HEK293T (cell line): ENCODE data around the gene PKN3.

Source experiments
- CTBP1 ChIP-seq: fragments of 450-650 bp; IDR thresholded peaks from 2 replicates; pipeline ENCODE4 v1.6.1; 2016; ENCODE audit warnings: borderline replicate concordance
- ELF4 ChIP-seq: fragments of 450-650 bp; IDR thresholded peaks from 2 replicates; pipeline ENCODE4 v1.6.1; 2017; ENCODE audit warnings: antibody characterized with exemption
- FOXA1 ChIP-seq: fragments of 450-650 bp; IDR thresholded peaks from 2 replicates; pipeline ENCODE4 v1.6.1; 2016; ENCODE audit warnings: mild to moderate bottlenecking
- FOXK2 ChIP-seq: fragments of 450-650 bp; IDR thresholded peaks from 2 replicates; pipeline ENCODE4 v1.6.1; 2016; ENCODE audit warnings: mild to moderate bottlenecking
- FOXM1 ChIP-seq: fragments of 450-650 bp; IDR thresholded peaks from 2 replicates; pipeline ENCODE4 v1.6.1; 2017; ENCODE audit warnings: mild to moderate bottlenecking, borderline replicate concordance
- LEF1 ChIP-seq: fragments of 450-650 bp; IDR thresholded peaks from 2 replicates; pipeline ENCODE4 v1.6.1; 2017; ENCODE audit warnings: mild to moderate bottlenecking, borderline replicate concordance
- TARDBP ChIP-seq: fragments of 450-650 bp; IDR thresholded peaks from 2 replicates; pipeline ENCODE4 v1.6.1; 2016
- ZNF384 ChIP-seq: fragments of 450-650 bp; IDR thresholded peaks from 2 replicates; pipeline ENCODE4 v1.6.1; 2016
- TF ChIP-seq, protein P1 (sequence below): fragments of 450-650 bp; IDR thresholded peaks from 2 replicates; pipeline ENCODE4 v1.6.1; 2016

DNA sequence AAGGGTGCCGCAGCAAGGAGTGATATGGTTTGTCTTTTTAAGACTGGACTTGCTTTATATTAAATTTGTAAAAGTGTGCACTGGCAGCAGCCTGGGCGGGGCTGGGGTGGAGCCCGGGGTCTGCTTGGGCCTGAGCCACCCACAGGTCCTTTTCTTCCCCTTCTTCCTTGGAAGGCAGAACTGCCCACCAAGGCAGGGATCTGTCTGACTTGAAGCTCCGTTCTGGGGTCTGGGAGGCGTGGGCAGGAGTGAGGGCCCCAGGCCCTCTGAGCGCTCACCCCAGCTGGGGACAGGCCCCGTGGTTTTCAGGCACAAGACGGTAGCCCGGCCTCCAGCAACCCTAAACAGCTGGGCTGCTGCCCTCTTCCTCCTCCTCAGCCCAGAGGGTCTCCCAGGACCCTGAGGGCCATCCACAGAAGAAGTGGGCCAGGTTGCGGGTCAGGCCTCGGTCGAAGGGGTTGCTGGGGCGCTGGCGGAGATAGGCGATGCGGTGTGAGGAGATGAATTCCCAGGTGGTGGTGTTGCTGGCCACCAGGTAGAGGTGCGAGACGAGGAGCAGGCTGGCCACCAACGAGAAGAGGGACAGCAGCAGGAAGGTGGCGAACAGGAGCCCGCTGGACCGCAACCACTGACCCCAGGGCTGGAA is 18.7 kb downstream of the PKN3 start:
- TF ChIP-seq FOXM1 (no peak), LEF1 (no peak), ZNF384 (no peak), TARDBP (no peak), FOXK2 (no peak), ELF4 (no peak), CTBP1 (no peak), FOXA1 (no peak)
- TF ChIP-seq, protein P1, sequence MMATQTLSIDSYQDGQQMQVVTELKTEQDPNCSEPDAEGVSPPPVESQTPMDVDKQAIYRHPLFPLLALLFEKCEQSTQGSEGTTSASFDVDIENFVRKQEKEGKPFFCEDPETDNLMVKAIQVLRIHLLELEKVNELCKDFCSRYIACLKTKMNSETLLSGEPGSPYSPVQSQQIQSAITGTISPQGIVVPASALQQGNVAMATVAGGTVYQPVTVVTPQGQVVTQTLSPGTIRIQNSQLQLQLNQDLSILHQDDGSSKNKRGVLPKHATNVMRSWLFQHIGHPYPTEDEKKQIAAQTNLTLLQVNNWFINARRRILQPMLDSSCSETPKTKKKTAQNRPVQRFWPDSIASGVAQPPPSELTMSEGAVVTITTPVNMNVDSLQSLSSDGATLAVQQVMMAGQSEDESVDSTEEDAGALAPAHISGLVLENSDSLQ = no peak
